ENCODE data around the gene SHISA4. TPM values are rescaled to one million over a fixed set of nuclear protein-coding genes. Genes with fewer than 3 reads are reported as not detected.

SHISA4 gene
- total and polyA plus RNA-seq, 3 experiments from 2014 or later = 0.24 to 0.88 (median 0.41) TPM

GRCh38 chr1:201902198-201902597 lies 13.5 kb downstream of the SHISA4 start:
- Mint-ChIP-seq H3K36me3 (no peaks in the 10 kb centered on the region), H3K27ac (no peak overlapping the region)
- POLR2A ChIA-PET = no interaction called here

GRCh38 chr1:201903135-201903534 lies 14.4 kb downstream of the SHISA4 start:
- no peaks in the 10 kb centered on the region for H3K9me3 Mint-ChIP-seq
- ChIA-PET POLR2A (no interaction called here), CTCF (no interaction called here)
- Histone ChIP-seq H3K9me3 (ENCODE audit: low read length) (no peaks in the 10 kb centered on the region), H3K27me3 (ENCODE audit: insufficient read depth, low read length, poor library complexity, severe bottlenecking) (no peaks in the 10 kb centered on the region), H3K36me3 (ENCODE audit: insufficient read depth, low read length) (no peaks in the 10 kb centered on the region), H3K27ac (ENCODE audit: low read depth, low read length) (no peak overlapping the region), H3K4me1 (ENCODE audit: insufficient read depth, low read length) (no peaks in the 10 kb centered on the region), H3K4me3 (ENCODE audit: low read length) (no peak overlapping the region)
- H3K27me3 Mint-ChIP-seq = peaks cover 3 to 10% of the 10 kb centered on the region in 2 donors
- H3K27ac Mint-ChIP-seq = no peak overlapping the region
- no peak for DNase-seq
- no peak overlapping the region for H3K4me3 Mint-ChIP-seq
- H3K4me1 Mint-ChIP-seq = peaks cover 0 to 4% (median 3%) of the 10 kb centered on the region in 3 donors
- H3K36me3 Mint-ChIP-seq = no peaks in the 10 kb centered on the region

More at GRCh38 chr1:201902198-201902597, 13.5 kb downstream of the SHISA4 start:
- Histone ChIP-seq H3K27me3 (ENCODE audit: insufficient read depth, low read length, poor library complexity, severe bottlenecking) (no peaks in the 10 kb centered on the region), H3K4me1 (ENCODE audit: insufficient read depth, low read length) (no peaks in the 10 kb centered on the region), H3K4me3 (ENCODE audit: low read length) (no peak overlapping the region), H3K9me3 (ENCODE audit: low read length) (no peaks in the 10 kb centered on the region), H3K27ac (ENCODE audit: low read depth, low read length) (no peak overlapping the region), H3K36me3 (ENCODE audit: insufficient read depth, low read length) (no peaks in the 10 kb centered on the region)
- no peak for DNase-seq
- peaks cover 0 to 4% (median 3%) of the 10 kb centered on the region in 3 donors for H3K4me1 Mint-ChIP-seq
- CTCF ChIA-PET = no interaction called here
- H3K9me3 Mint-ChIP-seq = no peaks in the 10 kb centered on the region
- no peak overlapping the region for H3K4me3 Mint-ChIP-seq
- peaks cover 3 to 10% of the 10 kb centered on the region in 2 donors for H3K27me3 Mint-ChIP-seq

- Histone ChIP-seq H3K36me3 (ENCODE audit: insufficient read depth, low read length) (no peaks in the 10 kb centered on the region), H3K27ac (ENCODE audit: low read depth, low read length) (no peak overlapping the region), H3K4me1 (ENCODE audit: insufficient read depth, low read length) (no peaks in the 10 kb centered on the region), H3K4me3 (ENCODE audit: low read length) (no peak overlapping the region), H3K9me3 (ENCODE audit: low read length) (no peaks in the 10 kb centered on the region), H3K27me3 (ENCODE audit: insufficient read depth, low read length, poor library complexity, severe bottlenecking) (no peaks in the 10 kb centered on the region)
- no peak for DNase-seq
- no peak overlapping the region for H3K27ac Mint-ChIP-seq
- H3K4me3 Mint-ChIP-seq = no peak overlapping the region
- H3K27me3 Mint-ChIP-seq = peaks cover 5 to 10% of the 10 kb centered on the region in 2 donors
- H3K4me1 Mint-ChIP-seq = peaks cover 0 to 4% (median 3%) of the 10 kb centered on the region in 3 donors
- H3K9me3 Mint-ChIP-seq = no peaks in the 10 kb centered on the region
- H3K36me3 Mint-ChIP-seq = no peaks in the 10 kb centered on the region
- ChIA-PET CTCF (interaction anchor here (0.7 kb wide), 1 partner anchor 8 kb away, joined by 3 read pairs; no protein-coding TSS in a partner anchor), POLR2A (no interaction called here)
Observed at GRCh38 chr1:201904579-201904978, 15.9 kb downstream of the SHISA4 start.

- no peaks in the 10 kb centered on the region for H3K27me3 ChIP-seq (ENCODE audit: insufficient read depth, low read length, poor library complexity, severe bottlenecking)
- H3K4me1 ChIP-seq (ENCODE audit: insufficient read depth, low read length) = no peaks in the 10 kb centered on the region
- H3K9me3 ChIP-seq (ENCODE audit: low read length) = no peaks in the 10 kb centered on the region
- H3K27ac ChIP-seq (ENCODE audit: low read depth, low read length) = no peak overlapping the region
- no peaks in the 10 kb centered on the region for H3K36me3 ChIP-seq (ENCODE audit: insufficient read depth, low read length)
- CTCF ChIA-PET = interaction anchor here (1.4 kb wide), 1 partner anchor 9 kb away, joined by 6 read pairs; no protein-coding TSS in a partner anchor
- no peak overlapping the region for H3K4me3 ChIP-seq (ENCODE audit: low read length)
- Mint-ChIP-seq H3K36me3 (no peaks in the 10 kb centered on the region), H3K4me3 (no peak overlapping the region), H3K9me3 (no peaks in the 10 kb centered on the region), H3K27me3 (peaks cover 3 to 6% of the 10 kb centered on the region in 2 donors), H3K27ac (peak overlapping the region in 1 of 8 donors; percentile 41), H3K4me1 (peaks cover 0 to 4% (median 3%) of the 10 kb centered on the region in 3 donors)
- DNase-seq = no peak
- POLR2A ChIA-PET = no interaction called here
Observed at GRCh38 chr1:201905234-201905890, 16.7 kb downstream of the SHISA4 start.

- Mint-ChIP-seq H3K27ac (peak overlapping the region in 1 of 8 donors; percentile 23), H3K4me3 (no peak overlapping the region)
Observed at GRCh38 chr1:201906336-201906735, 17.6 kb downstream of the SHISA4 start.

GRCh38 chr1:201907621-201908020 lies 18.9 kb downstream of the SHISA4 start:
- POLR2A ChIA-PET = no interaction called here
- Mint-ChIP-seq H3K27ac (no peak overlapping the region), H3K4me3 (no peak overlapping the region), H3K27me3 (peaks cover 7 to 10% of the 10 kb centered on the region in 2 donors), H3K9me3 (no peaks in the 10 kb centered on the region), H3K4me1 (peaks cover 0 to 4% (median 3%) of the 10 kb centered on the region in 3 donors), H3K36me3 (no peaks in the 10 kb centered on the region)
- Histone ChIP-seq H3K4me1 (ENCODE audit: insufficient read depth, low read length) (no peaks in the 10 kb centered on the region), H3K36me3 (ENCODE audit: insufficient read depth, low read length) (no peaks in the 10 kb centered on the region), H3K27ac (ENCODE audit: low read depth, low read length) (no peak overlapping the region), H3K4me3 (ENCODE audit: low read length) (no peak overlapping the region), H3K27me3 (ENCODE audit: insufficient read depth, low read length, poor library complexity, severe bottlenecking) (no peaks in the 10 kb centered on the region), H3K9me3 (ENCODE audit: low read length) (no peaks in the 10 kb centered on the region)
- CTCF ChIA-PET = interaction anchor here (0.8 kb wide), 1 partner anchor 12 kb away, joined by 4 read pairs; no protein-coding TSS in a partner anchor
- DNase-seq = no peak

More at GRCh38 chr1:201906336-201906735, 17.6 kb downstream of the SHISA4 start:
- H3K9me3 Mint-ChIP-seq = no peaks in the 10 kb centered on the region
- ChIA-PET CTCF (interaction anchor here (1.4 kb wide), 1 partner anchor 10 kb away, joined by 6 read pairs; no protein-coding TSS in a partner anchor), POLR2A (no interaction called here)
- Histone ChIP-seq H3K4me1 (ENCODE audit: insufficient read depth, low read length) (no peaks in the 10 kb centered on the region), H3K27ac (ENCODE audit: low read depth, low read length) (no peak overlapping the region), H3K4me3 (ENCODE audit: low read length) (no peak overlapping the region), H3K36me3 (ENCODE audit: insufficient read depth, low read length) (no peaks in the 10 kb centered on the region), H3K27me3 (ENCODE audit: insufficient read depth, low read length, poor library complexity, severe bottlenecking) (no peaks in the 10 kb centered on the region), H3K9me3 (ENCODE audit: low read length) (no peaks in the 10 kb centered on the region)
- peaks cover 0 to 4% (median 3%) of the 10 kb centered on the region in 3 donors for H3K4me1 Mint-ChIP-seq
- no peak for DNase-seq
- no peaks in the 10 kb centered on the region for H3K36me3 Mint-ChIP-seq
- peaks cover 7 to 10% of the 10 kb centered on the region in 2 donors for H3K27me3 Mint-ChIP-seq

- Histone ChIP-seq H3K27me3 (ENCODE audit: insufficient read depth, low read length, poor library complexity, severe bottlenecking) (no peaks in the 10 kb centered on the region), H3K9me3 (ENCODE audit: low read length) (no peaks in the 10 kb centered on the region), H3K4me3 (ENCODE audit: low read length) (no peak overlapping the region), H3K27ac (ENCODE audit: low read depth, low read length) (no peak overlapping the region), H3K4me1 (ENCODE audit: insufficient read depth, low read length) (no peaks in the 10 kb centered on the region), H3K36me3 (ENCODE audit: insufficient read depth, low read length) (no peaks in the 10 kb centered on the region)
- ChIA-PET POLR2A (no interaction called here), CTCF (no interaction called here)
- no peak for DNase-seq
- no peaks in the 10 kb centered on the region for H3K36me3 Mint-ChIP-seq
- peaks cover 5 to 30% of the 10 kb centered on the region in 2 donors for H3K27me3 Mint-ChIP-seq
- H3K4me1 Mint-ChIP-seq = peaks cover 0 to 8% (median 0%) of the 10 kb centered on the region in 3 donors
- H3K9me3 Mint-ChIP-seq = no peaks in the 10 kb centered on the region
- no peak overlapping the region for H3K4me3 Mint-ChIP-seq
- no peak overlapping the region for H3K27ac Mint-ChIP-seq
Observed at GRCh38 chr1:201911826-201912571, 23.3 kb downstream of the SHISA4 start.

GRCh38 chr1:201912832-201913231 lies 24.1 kb downstream of the SHISA4 start:
- no peaks in the 10 kb centered on the region for H3K9me3 Mint-ChIP-seq
- Histone ChIP-seq H3K9me3 (ENCODE audit: low read length) (no peaks in the 10 kb centered on the region), H3K27me3 (ENCODE audit: insufficient read depth, low read length, poor library complexity, severe bottlenecking) (no peaks in the 10 kb centered on the region), H3K4me3 (ENCODE audit: low read length) (no peak overlapping the region), H3K27ac (ENCODE audit: low read depth, low read length) (no peak overlapping the region), H3K4me1 (ENCODE audit: insufficient read depth, low read length) (no peaks in the 10 kb centered on the region), H3K36me3 (ENCODE audit: insufficient read depth, low read length) (no peaks in the 10 kb centered on the region)
- peaks cover 5 to 30% of the 10 kb centered on the region in 2 donors for H3K27me3 Mint-ChIP-seq
- CTCF ChIA-PET = no interaction called here
- DNase-seq = no peak
- no peak overlapping the region for H3K27ac Mint-ChIP-seq
- POLR2A ChIA-PET = no interaction called here
- H3K4me3 Mint-ChIP-seq = no peak overlapping the region
- peaks cover 0 to 8% (median 0%) of the 10 kb centered on the region in 3 donors for H3K4me1 Mint-ChIP-seq
- no peaks in the 10 kb centered on the region for H3K36me3 Mint-ChIP-seq
